HG03469 (cell line): Measurements from ENCODE around the gene CXCL13.
"Not testable (repeated sequence)": the region's sequence is repeated elsewhere in the genome, so short reads cannot be mapped to it uniquely, and the experiment has no call there.

ENCODE experiments used
- ATAC-seq: cut with Tn5 transposase; IDR thresholded peaks from one replicate; pipeline ENCODE4 v1.9.1; 2021; ENCODE audit warnings: mild to moderate bottlenecking, moderate library complexity, moderate number of reproducible peaks; ENCODE audit not compliant: unreplicated experiment

CXCL13 gene, protein sequence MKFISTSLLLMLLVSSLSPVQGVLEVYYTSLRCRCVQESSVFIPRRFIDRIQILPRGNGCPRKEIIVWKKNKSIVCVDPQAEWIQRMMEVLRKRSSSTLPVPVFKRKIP

GRCh38 chr4:77605210-77605902 is at the start of gene CXCL13:
Gene CXCL13, plus strand, starts transcription at chr4:77605820. Its CDS starts 46 bp downstream, at chr4:77605866.
- ATAC-seq: no peak

DNA sequence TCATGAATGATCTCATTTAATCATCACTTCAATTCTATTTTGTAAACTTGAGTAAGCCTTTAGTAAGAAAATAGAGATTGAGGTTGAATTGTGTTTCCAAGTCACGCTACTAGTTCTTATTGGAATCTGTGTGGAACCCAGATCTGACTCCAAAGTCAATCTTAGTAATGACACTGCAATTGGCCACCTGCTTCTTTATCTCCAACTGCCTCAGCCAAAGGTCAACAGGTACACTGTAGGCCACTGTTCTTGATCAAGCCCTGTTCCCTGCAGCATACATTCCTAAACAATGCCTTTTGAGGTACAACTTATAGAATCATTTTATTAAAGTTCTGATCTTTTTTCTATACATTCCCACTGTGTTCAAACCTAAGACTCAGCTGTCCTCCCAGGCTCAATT is 45.5 kb upstream of the CXCL13 start:
- ATAC-seq: no peak

DNA sequence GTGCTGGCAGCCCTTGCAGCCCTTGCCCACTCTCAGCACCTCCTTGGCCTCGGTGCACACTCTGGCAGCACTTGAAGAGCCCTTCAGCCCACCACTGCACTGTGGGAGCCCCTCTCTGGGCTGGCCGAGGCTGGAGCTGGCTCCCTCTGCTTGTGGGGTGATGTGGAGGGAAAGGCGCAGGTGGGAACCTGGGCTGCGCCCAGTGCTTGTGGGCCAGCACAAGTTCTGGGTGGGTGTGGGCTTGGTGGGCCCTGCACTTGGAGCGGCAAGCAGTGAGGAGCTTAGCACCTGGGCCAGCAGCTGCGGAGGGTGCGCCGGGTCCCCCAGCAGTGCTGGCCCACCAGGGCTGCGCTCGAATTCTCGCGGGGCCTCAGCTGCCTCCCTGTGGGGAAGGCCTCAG is 43.9 kb upstream of the CXCL13 start:
- not testable (repeated sequence) for ATAC-seq

DNA sequence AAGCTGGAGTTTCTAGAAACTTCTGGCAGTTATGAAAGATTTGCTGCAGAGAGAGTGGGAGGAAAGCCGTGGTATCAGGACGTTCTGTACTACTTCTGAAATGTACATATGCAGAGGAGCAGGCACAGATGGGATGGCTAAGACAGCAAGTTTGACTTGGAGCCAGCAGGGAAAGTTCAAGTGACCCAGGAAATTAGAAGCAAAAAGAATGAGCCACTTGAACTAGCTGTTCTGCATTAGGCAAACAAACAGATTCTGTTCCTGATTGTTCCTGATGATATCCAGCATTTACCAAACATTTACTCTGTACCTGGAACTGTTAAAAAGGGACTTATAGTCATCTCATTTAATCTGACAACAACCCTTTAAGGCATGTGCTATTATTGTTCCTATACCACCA is 41.4 kb upstream of the CXCL13 start:
- ATAC-seq: no peak

- no peak for ATAC-seq
Observed at GRCh38 chr4:77566148-77566547, 39.5 kb upstream of the CXCL13 start.

DNA sequence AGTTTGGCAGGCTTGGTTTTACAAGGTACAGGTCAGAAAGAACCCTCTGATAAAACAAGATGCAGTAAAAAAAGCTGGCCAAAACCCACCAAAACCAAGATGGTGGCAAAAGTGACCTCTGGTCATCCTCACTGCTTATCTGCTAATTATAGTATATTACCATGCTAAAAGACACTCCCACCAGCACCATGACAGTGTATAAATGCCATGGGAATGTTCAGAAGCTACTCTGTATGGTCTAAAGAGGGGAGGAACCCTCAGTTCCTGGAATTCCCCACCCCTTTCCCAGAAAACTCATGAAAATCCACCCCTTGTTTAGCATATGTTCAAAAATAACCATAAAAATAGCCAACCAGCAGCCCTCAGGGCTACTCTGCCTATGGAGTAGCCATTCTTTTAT is 38.1 kb upstream of the CXCL13 start:
- no peak for ATAC-seq

GRCh38 chr4:77570508-77571214 is 35.0 kb upstream of the CXCL13 start:
- not testable (repeated sequence) for ATAC-seq

GRCh38 chr4:77576351-77576750 is 29.3 kb upstream of the CXCL13 start:
- ATAC-seq: no peak

DNA sequence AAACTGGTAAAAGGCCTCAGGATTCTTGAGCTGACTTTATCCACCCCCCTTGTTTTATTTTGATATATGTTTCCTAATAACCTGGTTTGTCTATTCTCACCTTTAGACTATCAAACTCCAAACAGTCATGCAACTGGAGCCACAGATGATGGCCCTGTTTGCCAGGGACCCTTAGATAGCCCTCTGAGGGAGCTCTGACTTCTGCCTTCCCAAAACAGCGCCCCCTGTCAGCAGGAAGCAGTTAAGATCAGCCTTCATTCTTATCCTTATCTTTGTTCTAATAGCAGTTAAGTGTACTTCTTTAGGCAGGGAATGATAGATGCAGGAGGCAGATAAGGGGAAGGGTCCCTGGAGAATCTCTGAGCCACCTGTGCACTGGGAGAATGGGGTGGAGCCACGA is 27.5 kb upstream of the CXCL13 start:
- ATAC-seq: no peak

GRCh38 chr4:77579406-77580076 is 26.1 kb upstream of the CXCL13 start:
- no peak for ATAC-seq

GRCh38 chr4:77581724-77582123 is 23.9 kb upstream of the CXCL13 start:
- ATAC-seq: peak; percentile 80

- ATAC-seq: no peak
Observed at GRCh38 chr4:77582156-77582555, 23.5 kb upstream of the CXCL13 start.

DNA sequence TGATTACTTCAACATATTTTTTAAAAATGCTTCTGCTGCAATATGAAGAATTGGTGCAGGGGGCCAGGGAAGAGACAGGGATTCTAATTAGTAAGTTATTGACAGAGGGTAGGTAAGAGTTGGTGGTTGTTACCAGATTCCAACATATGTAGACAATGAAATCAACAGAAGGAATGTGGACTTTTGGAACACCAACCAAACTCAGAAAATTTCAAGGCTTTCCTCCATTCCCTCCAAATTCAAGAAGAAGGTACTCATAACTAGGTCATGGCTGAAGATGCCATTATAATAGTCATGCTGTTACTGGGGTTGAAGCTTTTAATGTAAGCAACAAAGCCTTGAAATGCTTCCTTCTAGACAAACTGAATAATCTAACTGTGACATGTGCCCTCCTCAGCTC is 22.9 kb upstream of the CXCL13 start:
- no peak for ATAC-seq

GRCh38 chr4:77586951-77587383 is 18.7 kb upstream of the CXCL13 start:
- ATAC-seq: peak; percentile 99

DNA sequence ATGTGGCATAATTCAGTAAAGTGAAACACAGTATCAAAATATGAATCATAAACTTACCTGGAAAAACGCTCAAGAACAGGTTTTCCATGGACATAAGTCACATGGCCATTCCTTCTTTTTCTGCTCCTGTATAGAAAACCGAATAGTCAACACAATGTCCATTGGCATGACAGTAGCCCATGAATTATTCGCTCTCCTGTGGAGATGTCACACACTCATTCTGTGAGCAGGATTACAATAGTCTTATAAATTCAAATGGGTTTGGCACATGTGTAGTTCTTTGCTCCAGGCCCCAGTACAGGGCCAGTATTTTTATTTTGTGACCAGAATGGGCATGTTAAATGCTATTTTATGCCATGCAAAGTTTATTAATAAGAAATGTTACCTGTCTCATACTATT is 15.1 kb upstream of the CXCL13 start:
- no peak for ATAC-seq

- no peak for ATAC-seq
Observed at GRCh38 chr4:77591532-77591931, 14.1 kb upstream of the CXCL13 start.

DNA sequence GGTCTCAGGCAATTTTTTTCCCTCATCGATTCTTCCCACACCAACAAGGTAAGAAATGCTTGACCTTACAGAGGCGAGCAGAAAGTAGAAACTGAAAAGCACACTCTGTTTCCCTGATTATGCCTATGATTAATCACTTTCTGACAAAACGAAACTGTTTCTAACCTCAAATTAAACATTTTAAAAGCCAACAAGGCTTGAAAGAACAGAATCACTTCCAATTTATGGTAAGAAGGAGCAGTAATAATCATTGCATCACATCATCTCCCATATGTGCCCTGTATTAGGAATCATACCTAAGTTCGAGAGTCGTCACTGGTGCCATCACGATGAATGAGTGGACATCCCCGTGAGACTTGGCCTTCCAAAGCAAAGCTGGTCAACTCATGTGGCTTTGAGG is 12.5 kb upstream of the CXCL13 start:
- ATAC-seq: no peak

- no peak for ATAC-seq
Observed at GRCh38 chr4:77593993-77594392, 11.6 kb upstream of the CXCL13 start.

DNA sequence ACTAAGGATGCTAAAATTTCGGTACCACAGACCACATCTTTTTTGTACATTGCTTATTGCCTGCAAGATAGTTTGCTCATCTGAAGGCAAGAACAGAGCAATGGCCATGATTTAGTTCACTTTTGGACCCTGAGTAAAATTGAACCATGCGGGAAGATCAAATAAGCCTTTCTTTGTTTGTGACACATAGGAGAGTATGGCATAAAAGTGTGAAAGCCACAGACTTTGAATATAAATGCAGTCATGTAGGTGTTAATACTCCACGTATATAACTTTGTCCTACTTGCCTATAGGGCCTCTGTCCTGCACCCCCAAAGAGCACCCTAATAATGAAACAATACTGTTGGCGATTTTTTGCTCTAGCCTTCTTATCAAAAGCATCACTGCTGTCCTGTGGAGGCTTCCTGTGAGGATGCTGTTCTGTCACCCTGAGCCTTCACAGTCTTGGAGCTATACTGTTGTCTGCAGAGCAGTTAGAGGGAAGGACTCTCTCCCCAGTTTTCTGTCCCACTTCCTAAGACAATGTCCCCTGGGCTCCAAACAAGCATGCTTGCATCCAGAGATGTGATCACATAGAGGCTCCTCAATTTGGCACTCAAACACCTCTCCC is 10.2 kb upstream of the CXCL13 start:
- ATAC-seq: no peak

- no peak for ATAC-seq
Observed at GRCh38 chr4:77599378-77599777, 6.2 kb upstream of the CXCL13 start.
